Aorta (tissue), 5 donors: ENCODE data around the gene CCDC171. TPM values are rescaled to one million over a fixed set of nuclear protein-coding genes. Genes with fewer than 3 reads are reported as not detected.
"Not testable (repeated sequence)": the region's sequence is repeated elsewhere in the genome, so short reads cannot be mapped to it uniquely, and the experiment has no call there.

ENCODE experiments used
- ATAC-seq: fragments of 200-7000 bp; cut with Tn5 transposase; one replicate; pipeline ENCODE4 v1.9.1; 2022; ENCODE audit warnings: moderate library complexity; ENCODE audit not compliant: low FRiP score
- DNase-seq, 2 donors: peaks; one replicate each; pipeline ENCODE4 v3.0.0-alpha.2; 2020
- H3K27ac ChIP-seq, 2 donors: one replicate each; pipeline ENCODE4 v1.5.1; 2013; ENCODE audit warnings: low read length in 2 of 2, mild to moderate bottlenecking in 2 of 2, moderate library complexity in 2 of 2, control low read depth in 1 of 2, inconsistent platforms in 1 of 2, low read depth in 1 of 2
- H3K27me3 ChIP-seq, 2 donors: one replicate each; pipeline ENCODE4 v1.6.1; 2013; ENCODE audit warnings: control low read depth in 1 of 2, low read length in 1 of 2, mild to moderate bottlenecking in 1 of 2, moderate library complexity in 1 of 2; ENCODE audit not compliant: insufficient read depth in 2 of 2, control insufficient read depth in 1 of 2
- H3K36me3 ChIP-seq, 2 donors: one replicate each; pipeline ENCODE4 v1.6.1; 2013; ENCODE audit warnings: control low read depth in 1 of 2, low read length in 1 of 2, mild to moderate bottlenecking in 1 of 2; ENCODE audit not compliant: insufficient read depth in 2 of 2, control insufficient read depth in 1 of 2
- H3K4me1 ChIP-seq, 2 donors: one replicate each; pipeline ENCODE4 v1.6.1; 2013; ENCODE audit warnings: low read length in 2 of 2, control low read depth in 1 of 2, mild to moderate bottlenecking in 1 of 2, moderate library complexity in 1 of 2; ENCODE audit not compliant: insufficient read depth in 2 of 2, control insufficient read depth in 1 of 2
- H3K4me3 ChIP-seq, 2 donors: one replicate each; pipeline ENCODE4 v1.5.1; 2013; ENCODE audit warnings: low read length in 2 of 2, control low read depth in 1 of 2, mild to moderate bottlenecking in 1 of 2
- H3K9me3 ChIP-seq: one replicate; pipeline ENCODE4 v1.6.1; 2013; ENCODE audit warnings: mild to moderate bottlenecking, low read length; ENCODE audit not compliant: control insufficient read depth
- WGBS, 2 donors: extraction: QIAGEN DNeasy Blood & Tissue Kit; methylation state at CpG; one replicate each; pipeline ENCODE4 v1.1.7; 2013; 5-methylcytosine and 5-hydroxymethylcytosine counted together
- intact Hi-C, 2 donors: fragments of 100-400 bp; cut with DNase I; formaldehyde crosslinking; loops; one replicate each; pipeline versions ENCODE4 v1.14.2 to v1.15.0; 2022
- polyA plus RNA-seq, 2 donors: library from polyadenylated mRNA; stranded (reverse); fragments of 200-250 nt; gene quantifications; one replicate each; pipeline ENCODE4 v1.2.3, GENCODE V29; 2013
- total RNA-seq, 2 donors: library from RNA; stranded (reverse); fragmentation: NEBNext Ultra II Directional; extraction: Animal tissue kit (Norgen Biotek cat#: 25700); gene quantifications; one replicate each; pipeline ENCODE4 v1.2.1, GENCODE V29; 2021
- donor health status: healthy with polysubstance abuse.
- donor health status: Bipolar disorder and iron deficiency.
- donor health status: DM: no; HTN: no; CAD: no.
- donor health status: DM: no; HTN: no; CAD: no.
- donor health status: DM: yes; HTN: yes; CAD: no.

The CCDC171 gene
- total and polyA plus RNA-seq, 4 donors: 0.13 to 5.4 (median 3.1) TPM

DNA sequence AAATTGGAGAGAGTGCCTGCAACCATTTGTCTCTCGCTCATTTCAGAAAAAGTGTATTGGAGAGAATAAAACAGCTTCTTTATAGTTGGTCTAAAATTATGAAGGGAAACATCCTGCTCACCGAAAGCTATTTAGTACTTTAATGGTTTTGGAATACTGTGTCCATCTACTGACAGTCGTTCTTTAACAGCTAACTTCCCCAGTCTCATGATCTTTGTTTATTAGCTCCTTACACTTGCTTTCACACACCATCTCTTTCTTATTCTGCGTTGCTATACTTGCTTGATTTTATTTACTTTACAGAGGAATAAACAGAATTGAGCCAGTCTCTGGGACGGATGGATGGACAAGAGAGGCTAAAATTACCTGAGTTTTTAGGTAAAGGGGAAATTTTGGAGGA is 229.3 kb downstream of the CCDC171 start:
- 89 to 90% methylated on average over 5 of the region's 5 CpGs for WGBS, 2 donors
- peaks cover 0 to 2% of the 10 kb centered on the region in 2 donors for H3K4me1 ChIP-seq
- no peak for DNase-seq
- no peak overlapping the region for H3K4me3 ChIP-seq
- no peaks in the 10 kb centered on the region for H3K9me3 ChIP-seq
- H3K36me3 ChIP-seq: peaks cover 0 to 2% of the 10 kb centered on the region in 2 donors
- ATAC-seq: no peak
- intact Hi-C loops: no loop called here
- H3K27ac ChIP-seq: no peak overlapping the region
- H3K27me3 ChIP-seq: no peaks in the 10 kb centered on the region

DNA sequence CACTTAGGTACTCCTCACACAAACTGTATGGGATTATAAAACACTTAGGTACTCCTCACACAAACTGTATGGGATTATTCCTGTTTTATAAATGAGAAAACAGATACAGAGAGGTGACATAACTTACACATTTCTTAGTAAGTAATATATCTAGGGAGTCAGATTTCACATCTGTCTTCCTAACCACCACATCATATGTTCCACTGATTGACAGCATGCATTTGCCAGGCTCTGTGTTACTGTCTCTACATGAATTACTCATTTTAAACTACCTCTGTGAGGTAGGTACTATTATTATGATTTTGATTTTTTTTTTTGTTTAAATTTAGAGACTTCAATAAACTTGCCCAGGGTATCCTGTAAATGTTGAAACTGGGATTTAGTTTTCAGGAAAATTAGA is 232.7 kb downstream of the CCDC171 start:
- DNase-seq: no peak
- Histone ChIP-seq H3K36me3 (peaks cover 0 to 2% of the 10 kb centered on the region in 2 donors), H3K27me3 (no peaks in the 10 kb centered on the region), H3K9me3 (no peaks in the 10 kb centered on the region), H3K4me3 (no peak overlapping the region), H3K4me1 (peaks cover 0 to 2% of the 10 kb centered on the region in 2 donors), H3K27ac (no peak overlapping the region)
- no peak for ATAC-seq
- intact Hi-C loops: no loop called here

DNA sequence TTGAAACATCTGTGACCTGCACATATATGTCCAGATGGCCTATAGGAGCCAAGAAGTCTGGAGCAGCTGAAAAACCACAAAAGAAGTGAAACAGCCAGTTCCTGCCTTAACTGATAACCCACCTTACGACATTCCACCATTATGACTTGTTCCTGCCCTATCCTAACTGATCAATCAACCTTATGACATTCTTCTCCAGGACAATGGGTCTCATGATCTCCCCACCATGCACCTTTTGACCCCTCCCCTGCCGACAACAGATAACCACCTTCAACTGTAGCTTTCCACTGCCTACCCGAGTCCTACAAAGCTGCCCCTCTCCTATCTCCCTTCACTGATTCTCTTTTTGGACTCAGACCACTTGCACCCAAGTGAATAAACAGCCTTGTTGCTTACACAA is 233.8 kb downstream of the CCDC171 start:
- Histone ChIP-seq H3K27ac (no peak overlapping the region), H3K36me3 (peaks cover 0 to 2% of the 10 kb centered on the region in 2 donors), H3K9me3 (no peaks in the 10 kb centered on the region), H3K4me3 (no peak overlapping the region), H3K27me3 (no peaks in the 10 kb centered on the region), H3K4me1 (peaks cover 0 to 2% of the 10 kb centered on the region in 2 donors)
- intact Hi-C loops: no loop called here
- ATAC-seq: no peak
- no peak for DNase-seq
- WGBS, 2 donors: 91 to 95% methylated on average over 3 of the region's 3 CpGs

DNA sequence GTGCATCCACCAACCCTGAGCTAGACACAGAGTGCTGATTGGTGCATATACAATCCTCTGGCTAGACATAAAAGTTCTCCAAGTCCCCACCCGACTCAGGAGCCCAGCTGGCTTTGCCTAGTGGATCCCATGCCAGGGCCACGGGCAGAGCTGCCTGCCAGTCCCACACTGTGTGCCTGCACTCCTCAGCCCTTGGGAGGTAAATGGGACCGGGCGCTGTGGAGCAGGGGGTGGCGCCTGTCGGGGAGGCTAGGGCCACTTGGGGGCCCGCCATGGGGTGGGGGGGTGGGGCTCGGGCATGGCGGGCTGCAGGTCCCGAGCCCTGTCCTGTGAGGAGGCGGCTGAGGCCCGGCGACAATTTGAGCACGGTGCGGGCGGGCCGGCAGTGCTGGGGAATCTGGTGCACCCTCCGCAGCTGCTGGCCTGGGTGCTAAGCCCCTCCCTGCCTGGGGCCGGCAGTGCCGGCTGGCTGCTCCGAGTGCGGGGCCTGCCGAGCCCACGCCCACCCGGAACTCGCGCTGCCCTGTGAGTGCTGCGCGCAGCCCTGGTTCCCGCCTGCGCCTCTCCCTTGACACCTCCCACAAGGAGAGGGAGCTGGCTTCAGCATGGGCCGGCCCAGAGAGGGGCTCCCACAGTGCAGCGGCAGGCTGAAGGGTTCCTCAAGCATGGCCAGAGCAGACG is 257.5 kb downstream of the CCDC171 start:
- WGBS, 2 donors: 90 to 95% methylated on average over 17 to 34 of the region's 34 CpGs
- DNase-seq, intact Hi-C loops, H3K4me3 ChIP-seq, H3K4me1 ChIP-seq, H3K27me3 ChIP-seq, H3K27ac ChIP-seq, ATAC-seq, H3K9me3 ChIP-seq, H3K36me3 ChIP-seq: not testable (repeated sequence)

DNA sequence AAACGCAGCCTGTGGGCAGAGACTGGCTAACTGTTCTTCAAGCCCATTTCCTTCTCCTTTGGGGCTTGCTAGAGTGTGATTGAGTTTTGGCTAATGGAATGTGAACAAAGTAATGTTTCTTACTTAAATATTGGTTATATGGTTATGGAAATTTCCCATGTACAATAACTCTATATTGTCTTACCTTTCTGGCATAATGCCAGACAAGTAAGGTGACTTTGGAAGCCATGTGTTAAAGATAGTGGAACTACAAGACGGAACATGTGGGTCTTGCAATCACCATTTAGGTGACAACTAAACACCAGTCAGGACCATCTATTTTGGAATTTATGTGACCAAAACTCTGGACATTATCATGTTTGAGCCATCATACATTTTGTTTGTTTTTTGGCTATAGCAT is 260.2 kb downstream of the CCDC171 start:
- no peak overlapping the region for H3K27ac ChIP-seq
- peaks cover 2% of the 10 kb centered on the region for H3K9me3 ChIP-seq
- H3K36me3 ChIP-seq: no peaks in the 10 kb centered on the region
- 95 to 97% methylated on average over 2 of the region's 2 CpGs for WGBS, 2 donors
- no peak overlapping the region for H3K4me3 ChIP-seq
- no peaks in the 10 kb centered on the region for H3K4me1 ChIP-seq
- DNase-seq (no peak), ATAC-seq (no peak)
- intact Hi-C loops: no loop called here
- no peaks in the 10 kb centered on the region for H3K27me3 ChIP-seq

DNA sequence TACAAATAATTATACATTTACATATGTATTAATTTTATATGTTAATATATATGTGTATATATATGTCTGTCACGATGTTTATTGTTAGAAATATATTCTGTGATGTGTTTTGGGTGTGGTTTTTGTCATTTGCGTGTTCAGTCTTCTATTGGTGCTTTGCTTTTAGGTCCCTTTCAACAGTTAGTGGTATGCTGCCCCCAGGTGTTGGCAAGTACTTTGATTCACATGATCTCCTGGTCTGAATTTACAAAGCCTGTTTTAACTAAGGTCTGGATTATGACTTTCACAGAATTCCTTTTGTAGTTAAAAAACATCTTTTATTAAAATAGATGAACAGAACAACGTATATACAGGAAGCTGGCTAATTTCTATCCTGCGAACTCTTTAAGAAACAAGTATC is 271.5 kb downstream of the CCDC171 start:
- no peaks in the 10 kb centered on the region for H3K36me3 ChIP-seq
- no peak overlapping the region for H3K4me3 ChIP-seq
- no peaks in the 10 kb centered on the region for H3K4me1 ChIP-seq
- no peaks in the 10 kb centered on the region for H3K9me3 ChIP-seq
- H3K27ac ChIP-seq: no peak overlapping the region
- 78 to 83% methylated on average over 4 of the region's 4 CpGs for WGBS, 2 donors
- no peak for ATAC-seq
- H3K27me3 ChIP-seq: no peaks in the 10 kb centered on the region
- DNase-seq: no peak
- intact Hi-C loops: no loop called here

DNA sequence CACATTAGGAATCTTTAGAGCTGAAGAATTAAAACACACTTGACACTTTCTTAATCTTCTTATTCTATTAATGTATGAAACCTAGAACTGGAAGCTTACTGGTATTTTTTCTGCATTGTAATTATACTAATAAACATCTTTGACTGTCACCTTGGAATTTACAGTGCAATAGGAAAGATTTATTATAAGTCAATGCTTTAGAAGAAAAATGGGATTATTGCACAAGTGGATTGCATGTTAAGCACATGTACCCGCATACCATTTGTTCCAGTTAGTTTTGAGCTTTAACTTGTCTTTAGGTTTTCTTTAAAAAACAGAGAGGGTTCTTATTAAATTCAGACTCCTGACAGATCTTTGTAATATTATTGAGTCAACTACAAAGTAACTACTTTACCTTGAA is 278.5 kb downstream of the CCDC171 start:
- Histone ChIP-seq H3K27ac (no peak overlapping the region), H3K4me1 (no peaks in the 10 kb centered on the region), H3K9me3 (no peaks in the 10 kb centered on the region), H3K36me3 (no peaks in the 10 kb centered on the region), H3K4me3 (no peak overlapping the region), H3K27me3 (no peaks in the 10 kb centered on the region)
- intact Hi-C loops: no loop called here
- no peak for DNase-seq
- no peak for ATAC-seq
- WGBS, 2 donors: 94 to 96% methylated on average over 1 of the region's 1 CpG

DNA sequence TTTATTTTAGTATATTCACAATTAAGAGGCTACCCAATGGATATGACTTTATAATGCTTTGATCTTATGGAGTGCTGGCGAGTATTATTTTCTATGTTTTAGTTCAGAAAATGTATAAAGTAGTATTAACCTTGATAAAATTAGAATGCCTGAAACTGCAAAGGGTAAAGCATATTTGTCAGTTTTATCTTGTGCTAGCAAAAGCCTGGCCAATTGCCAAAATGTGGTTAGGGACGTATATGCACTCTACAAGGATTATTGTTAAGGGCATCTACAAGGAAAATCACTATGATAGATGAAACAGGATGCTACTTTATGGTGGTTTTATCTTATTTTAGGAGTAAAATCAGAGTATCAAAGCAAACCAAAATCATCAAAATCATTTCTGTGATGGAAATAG is 281.7 kb downstream of the CCDC171 start:
- no peak for DNase-seq
- Histone ChIP-seq H3K27ac (no peak overlapping the region), H3K36me3 (no peaks in the 10 kb centered on the region), H3K4me3 (no peak overlapping the region), H3K4me1 (no peaks in the 10 kb centered on the region), H3K27me3 (no peaks in the 10 kb centered on the region), H3K9me3 (no peaks in the 10 kb centered on the region)
- intact Hi-C loops: no loop called here
- ATAC-seq: no peak
- WGBS, 2 donors: 64 to 66% methylated on average over 2 of the region's 2 CpGs

DNA sequence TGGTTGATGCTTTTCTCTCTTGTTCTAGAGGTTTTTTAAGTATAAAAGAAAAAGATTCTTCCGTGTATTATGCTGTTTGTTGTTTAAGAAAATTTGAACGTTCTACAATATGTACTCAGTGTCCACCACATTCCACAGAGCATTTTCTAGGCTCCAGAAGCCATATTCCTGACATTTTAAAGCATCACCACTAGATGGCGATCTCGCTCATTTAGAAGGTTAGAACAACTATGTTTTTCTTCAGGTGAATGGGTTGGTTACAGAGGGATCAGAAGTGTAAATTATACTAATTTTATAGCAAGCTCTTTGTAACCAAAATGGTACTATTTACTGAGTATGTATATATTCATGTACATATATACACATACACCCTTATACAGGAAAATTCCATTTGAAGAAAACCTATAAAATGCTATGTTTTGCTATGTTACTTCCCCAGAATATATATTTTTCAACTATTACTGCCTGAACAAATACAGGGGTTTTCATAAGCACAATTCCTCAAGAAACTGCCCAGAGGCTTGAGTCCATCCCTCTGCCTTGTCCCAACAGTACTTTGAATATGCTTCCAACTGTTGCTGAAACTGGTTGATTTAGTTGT is 284.3 kb downstream of the CCDC171 start:
- H3K36me3 ChIP-seq: no peaks in the 10 kb centered on the region
- DNase-seq: no peak
- intact Hi-C loops: no loop called here
- H3K27me3 ChIP-seq: no peaks in the 10 kb centered on the region
- 1% methylated on average over 4 of the region's 4 CpGs for WGBS, 2 donors
- no peak overlapping the region for H3K4me3 ChIP-seq
- no peaks in the 10 kb centered on the region for H3K4me1 ChIP-seq
- no peak for ATAC-seq
- H3K9me3 ChIP-seq: no peaks in the 10 kb centered on the region
- H3K27ac ChIP-seq: no peak overlapping the region
